Panc1 (cell line): ENCODE data around the gene RBMS3. TPM values are rescaled to one million over a fixed set of nuclear protein-coding genes. Genes with fewer than 3 reads are reported as not detected.

Source experiments
- ATAC-seq: fragments of 200-7000 bp; cut with Tn5 transposase; 2 replicates; pipeline ENCODE4 v1.9.1; 2020; ENCODE audit warnings: mild to moderate bottlenecking, moderate library complexity
- BruUV-seq: library from RNA; stranded (reverse); fragments of 400-500 nt; replicated peaks from 2 replicates; lab custom pipeline; 2021; lab: Mats Ljungman, UMichigan
- CTCF ChIA-PET: fragments of 300-600 bp; sonication (Branson Sonifier 250); formaldehyde crosslinking; loops from one replicate; lab custom pipeline; 2022; ENCODE audit warnings: antibody characterized with exemption; lab: Charles Lee
- POLR2A ChIA-PET: fragments of 300-600 bp; sonication (Branson Sonifier 250); formaldehyde crosslinking; loops from one replicate; lab custom pipeline; 2022; ENCODE audit warnings: antibody characterized with exemption; lab: Charles Lee
- DNase-seq: peaks from one replicate; pipeline ENCODE4 v3.0.0-alpha.2; 2010; ENCODE audit warnings: low read depth, low spot score
- H3K27ac ChIP-seq: 2 replicates; pipeline ENCODE4 v1.5.1; 2011; ENCODE audit warnings: mild to moderate bottlenecking, low read length, inconsistent platforms
- H3K27me3 ChIP-seq: fragments of 200-500 bp; sonication (Bioruptor generic); 2 replicates; pipeline ENCODE4 v1.6.0; 2014; ENCODE audit warnings: low read length, inconsistent platforms; ENCODE audit not compliant: control insufficient read depth, insufficient read depth
- H3K36me3 ChIP-seq: fragments of 200-500 bp; sonication (Bioruptor generic); 2 replicates; pipeline ENCODE4 v1.5.1; 2014; ENCODE audit warnings: inconsistent platforms, mild to moderate bottlenecking, low read length, moderate library complexity; ENCODE audit not compliant: control insufficient read depth, insufficient read depth
- H3K4me1 ChIP-seq: 2 replicates; pipeline ENCODE4 v1.5.1; 2011; ENCODE audit warnings: inconsistent platforms, mild to moderate bottlenecking, low read length, moderate library complexity; ENCODE audit not compliant: control insufficient read depth, insufficient read depth
- H3K4me3 ChIP-seq, 2 experiments: 2 replicates each; pipeline ENCODE4 v1.5.1; 2011 to 2012; ENCODE audit warnings: low read depth in 2 of 2, low read length in 2 of 2, mild to moderate bottlenecking in 2 of 2, inconsistent platforms in 1 of 2, moderate library complexity in 1 of 2
- H3K9me3 ChIP-seq: fragments of 200-500 bp; sonication (Bioruptor generic); 2 replicates; pipeline ENCODE4 v1.5.1; 2014; ENCODE audit warnings: low read depth, mild to moderate bottlenecking, inconsistent platforms, low read length, moderate library complexity; ENCODE audit not compliant: control insufficient read depth, insufficient read depth
- CTCF ChIP-seq: fragments of 450-650 bp; IDR thresholded peaks from 2 replicates; pipeline ENCODE4 v1.5.1; 2017; ENCODE audit warnings: mild to moderate bottlenecking
- POLR2AphosphoS5 ChIP-seq: IDR thresholded peaks from 2 replicates; pipeline ENCODE4 v1.6.1; 2012; ENCODE audit warnings: mild to moderate bottlenecking, low read depth, low read length, moderate library complexity
- REST ChIP-seq, 2 experiments: IDR thresholded peaks; 2 replicates each; pipeline ENCODE4 v1.6.1; 2011 to 2012; ENCODE audit warnings: low read depth in 2 of 2, control low read depth in 1 of 2, low read length in 1 of 2, mild to moderate bottlenecking in 1 of 2, moderate library complexity in 1 of 2; ENCODE audit not compliant: insufficient read depth in 1 of 2
- SIN3A ChIP-seq: IDR thresholded peaks from 2 replicates; pipeline ENCODE4 v1.6.1; 2012; ENCODE audit warnings: low read depth, mild to moderate bottlenecking, low read length, moderate library complexity, borderline replicate concordance; ENCODE audit not compliant: insufficient read depth
- TCF7L2 ChIP-seq: IDR thresholded peaks from 2 replicates; pipeline ENCODE4 v1.6.1; 2011; ENCODE audit warnings: mild to moderate bottlenecking, low read depth, low read length, inconsistent platforms
- in situ Hi-C: cut with HindIII; loops from 2 replicates; pipeline ENCODE4 v1.10.0; 2016; ENCODE audit warnings: low sequenced_read_pairs, low pct_unique_long_range_greater_than_20kb
- intact Hi-C: fragments of 100-400 bp; cut with micrococcal nuclease; formaldehyde crosslinking; loops from one replicate; pipeline ENCODE4 v1.10.0; 2022; ENCODE audit not compliant: unreplicated experiment
- total RNA-seq: library from RNA; stranded (reverse); gene quantifications from one replicate; pipeline ENCODE4 v1.2.1, GENCODE V29; 2021; ENCODE audit not compliant: unreplicated experiment

Gene RBMS3
- total RNA-seq, 1 experiment from 2014 or later: 1.1 TPM

- ATAC-seq (no peak), DNase-seq (no peak)
- in situ Hi-C loops (no loop called here), intact Hi-C loops (no loop called here)
- Histone ChIP-seq H3K9me3 (no peaks in the 10 kb centered on the region), H3K4me1 (no peaks in the 10 kb centered on the region), H3K4me3 (no peak overlapping the region), H3K27ac (no peak overlapping the region), H3K36me3 (no peaks in the 10 kb centered on the region), H3K27me3 (no peaks in the 10 kb centered on the region)
- CTCF ChIA-PET: no interaction called here
- TF ChIP-seq CTCF: no peak
- no peak for TF ChIP-seq TCF7L2
- TF ChIP-seq POLR2AphosphoS5: no peak
- TF ChIP-seq SIN3A: no peak
- no peak for TF ChIP-seq REST (IDR thresholded peaks at IDR 0.05; ENCODE audit: insufficient read depth in 1 of 2, low read depth in 2 of 2, low read length in 1 of 2)
- no TSS peak for BruUV-seq
- POLR2A ChIA-PET: no interaction called here
These were observed 9.4 kb upstream of the RBMS3 start for GRCh38 chr3:29271475-29271874.

GRCh38 chr3:29274667-29275066 is 6.2 kb upstream of the RBMS3 start:
- Histone ChIP-seq H3K27me3 (no peaks in the 10 kb centered on the region), H3K36me3 (no peaks in the 10 kb centered on the region), H3K27ac (no peak overlapping the region), H3K9me3 (no peaks in the 10 kb centered on the region), H3K4me3 (no peak overlapping the region), H3K4me1 (no peaks in the 10 kb centered on the region)
- POLR2A ChIA-PET: no interaction called here
- ATAC-seq (no peak), DNase-seq (no peak)
- in situ Hi-C loops (no loop called here), intact Hi-C loops (no loop called here)
- CTCF ChIA-PET: no interaction called here
- TF ChIP-seq CTCF: no peak
- BruUV-seq: no TSS peak

GRCh38 chr3:29275309-29275708 is 5.6 kb upstream of the RBMS3 start:
- Histone ChIP-seq H3K36me3 (no peaks in the 10 kb centered on the region), H3K4me3 (no peak overlapping the region), H3K4me1 (no peaks in the 10 kb centered on the region), H3K9me3 (no peaks in the 10 kb centered on the region), H3K27me3 (no peaks in the 10 kb centered on the region), H3K27ac (no peak overlapping the region)
- ChIA-PET CTCF (no interaction called here), POLR2A (no interaction called here)
- no TSS peak for BruUV-seq
- DNase-seq (no peak), ATAC-seq (no peak)
- TF ChIP-seq SIN3A: no peak
- no peak for TF ChIP-seq CTCF
- no peak for TF ChIP-seq REST (IDR thresholded peaks at IDR 0.05; ENCODE audit: insufficient read depth in 1 of 2, low read depth in 2 of 2, low read length in 1 of 2)
- no peak for TF ChIP-seq TCF7L2
- no peak for TF ChIP-seq POLR2AphosphoS5
- in situ Hi-C loops (no loop called here), intact Hi-C loops (no loop called here)
